HepG2 (cell line): ENCODE measurements around the gene PPM1M. TPM values are rescaled to one million over a fixed set of nuclear protein-coding genes. Genes with fewer than 3 reads are reported as not detected.

Experiments
- ATM ChIP-seq: fragments of 450-650 bp; IDR thresholded peaks from 2 replicates; pipeline ENCODE4 v1.7.1; 2017; ENCODE audit warnings: mild to moderate bottlenecking, borderline replicate concordance
- FOXA1 ChIP-seq, 2 experiments: fragments of 450-650 bp in 1 of 2; sonication (generic) in 1 of 2; formaldehyde crosslinking in 1 of 2; IDR thresholded peaks; 2 replicates each; pipeline versions ENCODE4 v1.4.0 to v1.6.1; 2016 to 2020; ENCODE audit warnings: missing genetic modification reagents in 1 of 2
- JDP2 ChIP-seq: sonication (generic); formaldehyde crosslinking; IDR thresholded peaks from 2 replicates; pipeline ENCODE4 v1.8.1; 2022; ENCODE audit warnings: missing genetic modification reagents, borderline replicate concordance
- MED1 ChIP-seq: sonication (generic); formaldehyde crosslinking; IDR thresholded peaks from 2 replicates; pipeline ENCODE4 v1.4.0; 2020; ENCODE audit warnings: missing genetic modification reagents
- MIER3 ChIP-seq: IDR thresholded peaks from 2 replicates; pipeline ENCODE4 v1.6.1; 2016; ENCODE audit warnings: missing compliant biosample characterization, borderline replicate concordance
- NFATC3 ChIP-seq: sonication (generic); formaldehyde crosslinking; IDR thresholded peaks from 2 replicates; pipeline ENCODE4 v1.5.1; 2020; ENCODE audit warnings: mild to moderate bottlenecking, missing genetic modification reagents
- PHF8 ChIP-seq: sonication (generic); formaldehyde crosslinking; IDR thresholded peaks from 2 replicates; pipeline ENCODE4 v1.5.0; 2020; ENCODE audit warnings: missing genetic modification reagents
- RELA ChIP-seq: sonication (generic); formaldehyde crosslinking; IDR thresholded peaks from 2 replicates; pipeline ENCODE4 v1.4.0; 2020; ENCODE audit warnings: missing genetic modification reagents
- SMYD3 ChIP-seq: sonication (generic); formaldehyde crosslinking; IDR thresholded peaks from 2 replicates; pipeline ENCODE4 v1.8.1; 2023; ENCODE audit warnings: mild to moderate bottlenecking, missing genetic modification reagents
- TARDBP ChIP-seq: sonication (generic); formaldehyde crosslinking; IDR thresholded peaks from 2 replicates; pipeline ENCODE4 v1.8.0; 2022; ENCODE audit warnings: mild to moderate bottlenecking, missing genetic modification reagents
- THYN1 ChIP-seq: sonication (generic); formaldehyde crosslinking; IDR thresholded peaks from 2 replicates; pipeline ENCODE4 v1.8.1; 2023; ENCODE audit warnings: low read depth, mild to moderate bottlenecking, moderate library complexity, missing genetic modification reagents, borderline replicate concordance
- ZBTB20 ChIP-seq: sonication (generic); formaldehyde crosslinking; IDR thresholded peaks from 2 replicates; pipeline ENCODE4 v1.8.1; 2023; ENCODE audit warnings: missing genetic modification reagents, low read depth, mild to moderate bottlenecking, borderline replicate concordance
- ZNF30 ChIP-seq: sonication (generic); formaldehyde crosslinking; IDR thresholded peaks from 2 replicates; pipeline ENCODE4 v1.5.0; 2020; ENCODE audit warnings: mild to moderate bottlenecking, missing genetic modification reagents
- ZNF83 ChIP-seq: sonication (generic); formaldehyde crosslinking; IDR thresholded peaks from 2 replicates; pipeline ENCODE4 v1.4.0; 2020; ENCODE audit warnings: missing genetic modification reagents, mild to moderate bottlenecking, borderline replicate concordance
- ZNF883 ChIP-seq: sonication (generic); formaldehyde crosslinking; IDR thresholded peaks from 2 replicates; pipeline ENCODE4 v1.5.1; 2020; ENCODE audit warnings: mild to moderate bottlenecking, missing genetic modification reagents; ENCODE audit errors: not compliant biosample characterization
- polyA plus RNA-seq, 8 experiments: library from polyadenylated mRNA; depleted of rRNA in 3 of 8; stranded (reverse) in 7 of 8; unstranded in 1 of 8; fragments of >200 nt; fragmentation: Illumina TruSeq in 4 of 8; extraction: Trizol in 4 of 8; gene quantifications; 2 replicates each; pipeline versions ENCODE4 v1.2.1 to v1.2.3, GENCODE V29; 2011 to 2016; ENCODE audit warnings: low read depth in 4 of 8, missing spikeins in 1 of 8, mixed read lengths in 1 of 8; ENCODE audit not compliant: insufficient read depth in 1 of 8
- total RNA-seq, 5 experiments: library from RNA; depleted of rRNA; stranded (reverse); fragments of >200 nt; fragmentation: Illumina TruSeq; extraction: Trizol; gene quantifications; 2 replicates each; pipeline ENCODE4 v1.2.3, GENCODE V29; 2016; ENCODE audit warnings: low read depth in 1 of 5
- TF ChIP-seq, protein P1 (sequence below), 2 experiments: sonication (generic) in 1 of 2; formaldehyde crosslinking in 1 of 2; IDR thresholded peaks; 2 replicates each; pipeline versions ENCODE4 v1.5.1 to v1.6.1; 2011 to 2020; ENCODE audit warnings: borderline replicate concordance in 1 of 2, low read depth in 1 of 2, low read length in 1 of 2, mild to moderate bottlenecking in 1 of 2, missing genetic modification reagents in 1 of 2, moderate library complexity in 1 of 2
- TF ChIP-seq, protein P2 (sequence below): sonication (generic); formaldehyde crosslinking; IDR thresholded peaks from 2 replicates; pipeline ENCODE4 v1.4.0; 2020; ENCODE audit warnings: low read depth, mild to moderate bottlenecking, missing genetic modification reagents
- TF ChIP-seq, protein P3 (sequence below): sonication (generic); formaldehyde crosslinking; IDR thresholded peaks from 2 replicates; pipeline ENCODE4 v1.4.0; 2020; ENCODE audit warnings: missing genetic modification reagents
- TF ChIP-seq, protein P4 (sequence below): sonication (generic); formaldehyde crosslinking; IDR thresholded peaks from 2 replicates; pipeline ENCODE4 v1.8.0; 2023; ENCODE audit warnings: mild to moderate bottlenecking, missing genetic modification reagents
- TF ChIP-seq, protein P5 (sequence below): sonication (generic); formaldehyde crosslinking; IDR thresholded peaks from 2 replicates; pipeline ENCODE4 v1.4.0; 2020; ENCODE audit warnings: missing genetic modification reagents, low read depth, mild to moderate bottlenecking, borderline replicate concordance

PPM1M gene
- total and polyA plus RNA-seq, 2 of the 13 experiments (the other 11 are each of a cell fraction or from before 2014, with no cell fraction given): 2.5 to 5.9 TPM

DNA sequence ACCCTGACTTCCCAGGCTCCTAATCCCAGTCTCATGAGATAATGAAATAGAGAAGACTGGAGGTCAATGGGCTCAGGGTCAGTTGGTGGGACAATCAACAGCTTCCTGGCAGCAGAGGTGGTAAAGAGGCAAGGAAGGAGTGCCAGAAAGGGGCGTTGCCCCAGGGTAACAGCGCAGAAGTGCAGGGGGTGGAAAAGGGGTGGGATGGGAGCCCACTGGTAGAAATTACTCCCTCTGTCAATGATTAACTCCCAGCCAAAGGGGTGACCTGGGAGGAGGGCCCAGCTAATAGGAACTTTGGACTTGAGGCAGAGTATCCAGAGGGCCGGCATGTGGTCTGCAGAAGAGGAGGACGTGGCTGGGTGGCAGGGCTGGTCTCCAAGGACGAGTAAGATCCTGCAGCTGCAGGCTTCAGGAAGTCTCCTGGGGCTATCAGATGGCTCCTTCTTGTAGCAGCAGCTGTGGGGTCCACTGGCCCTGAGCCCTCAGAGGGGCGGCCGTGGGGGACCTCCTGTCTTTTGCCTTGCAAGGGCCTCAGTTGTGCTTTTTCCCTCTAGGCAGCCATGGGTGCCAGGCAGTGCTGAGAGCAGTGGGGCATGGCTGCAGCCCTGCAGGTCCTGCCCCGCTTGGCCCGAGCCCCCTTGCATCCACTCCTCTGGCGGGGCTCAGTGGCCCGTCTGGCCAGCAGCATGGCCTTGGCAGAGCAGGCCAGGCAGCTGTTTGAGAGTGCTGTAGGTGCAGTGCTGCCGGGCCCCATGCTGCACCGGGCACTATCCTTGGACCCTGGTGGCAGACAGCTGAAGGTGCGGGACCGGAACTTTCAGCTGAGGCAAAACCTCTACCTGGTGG, 44.4 kb downstream of the PPM1M start (continued):
- peak; percentile 71; the same call in 1 of the 2 replicates for TF ChIP-seq NFATC3 (CRISPR knock-in tag)
- no peak for TF ChIP-seq THYN1 (CRISPR knock-in tag)
- TF ChIP-seq RELA (CRISPR knock-in tag): no peak; the same call in 1 of the 2 replicates
- TF ChIP-seq PHF8 (CRISPR knock-in tag): peak; percentile 66; the same call in 1 of the 2 replicates
- TF ChIP-seq ZNF83: peak; percentile 72; the same call in 1 of the 2 replicates
- peak; percentile 62; the same call in 1 of the 2 replicates for TF ChIP-seq ZBTB20 (CRISPR knock-in tag)
- TF ChIP-seq FOXA1 (IDR thresholded peaks at IDR 0.05): no peak
- peak; percentile 48; the same call in 1 of the 2 replicates for TF ChIP-seq FOXA1 (CRISPR knock-in tag; IDR thresholded peaks at IDR 0.05)
- TF ChIP-seq, protein P1, sequence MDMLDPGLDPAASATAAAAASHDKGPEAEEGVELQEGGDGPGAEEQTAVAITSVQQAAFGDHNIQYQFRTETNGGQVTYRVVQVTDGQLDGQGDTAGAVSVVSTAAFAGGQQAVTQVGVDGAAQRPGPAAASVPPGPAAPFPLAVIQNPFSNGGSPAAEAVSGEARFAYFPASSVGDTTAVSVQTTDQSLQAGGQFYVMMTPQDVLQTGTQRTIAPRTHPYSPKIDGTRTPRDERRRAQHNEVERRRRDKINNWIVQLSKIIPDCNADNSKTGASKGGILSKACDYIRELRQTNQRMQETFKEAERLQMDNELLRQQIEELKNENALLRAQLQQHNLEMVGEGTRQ (IDR thresholded peaks at IDR 0.05; ENCODE audit: low read depth, low read length): no peak
- TF ChIP-seq, protein P1 (CRISPR knock-in tag; IDR thresholded peaks at IDR 0.05; ENCODE audit: borderline replicate concordance): no peak
- peak; percentile 23 for TF ChIP-seq ZNF883 (CRISPR knock-in tag)
- TF ChIP-seq, protein P2, sequence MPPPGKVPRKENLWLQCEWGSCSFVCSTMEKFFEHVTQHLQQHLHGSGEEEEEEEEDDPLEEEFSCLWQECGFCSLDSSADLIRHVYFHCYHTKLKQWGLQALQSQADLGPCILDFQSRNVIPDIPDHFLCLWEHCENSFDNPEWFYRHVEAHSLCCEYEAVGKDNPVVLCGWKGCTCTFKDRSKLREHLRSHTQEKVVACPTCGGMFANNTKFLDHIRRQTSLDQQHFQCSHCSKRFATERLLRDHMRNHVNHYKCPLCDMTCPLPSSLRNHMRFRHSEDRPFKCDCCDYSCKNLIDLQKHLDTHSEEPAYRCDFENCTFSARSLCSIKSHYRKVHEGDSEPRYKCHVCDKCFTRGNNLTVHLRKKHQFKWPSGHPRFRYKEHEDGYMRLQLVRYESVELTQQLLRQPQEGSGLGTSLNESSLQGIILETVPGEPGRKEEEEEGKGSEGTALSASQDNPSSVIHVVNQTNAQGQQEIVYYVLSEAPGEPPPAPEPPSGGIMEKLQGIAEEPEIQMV (CRISPR knock-in tag): peak; percentile 61; the same call in 1 of the 2 replicates
- TF ChIP-seq MED1 (CRISPR knock-in tag): peak; percentile 76
- peak; percentile 89 for TF ChIP-seq TARDBP (CRISPR knock-in tag)
- no peak for TF ChIP-seq ZNF30 (CRISPR knock-in tag)
- TF ChIP-seq, protein P3, sequence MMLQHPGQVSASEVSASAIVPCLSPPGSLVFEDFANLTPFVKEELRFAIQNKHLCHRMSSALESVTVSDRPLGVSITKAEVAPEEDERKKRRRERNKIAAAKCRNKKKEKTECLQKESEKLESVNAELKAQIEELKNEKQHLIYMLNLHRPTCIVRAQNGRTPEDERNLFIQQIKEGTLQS (CRISPR knock-in tag): 0 out of 2 replicates have a peak, but pooled peaks have one; percentile 26
- TF ChIP-seq, protein P4, sequence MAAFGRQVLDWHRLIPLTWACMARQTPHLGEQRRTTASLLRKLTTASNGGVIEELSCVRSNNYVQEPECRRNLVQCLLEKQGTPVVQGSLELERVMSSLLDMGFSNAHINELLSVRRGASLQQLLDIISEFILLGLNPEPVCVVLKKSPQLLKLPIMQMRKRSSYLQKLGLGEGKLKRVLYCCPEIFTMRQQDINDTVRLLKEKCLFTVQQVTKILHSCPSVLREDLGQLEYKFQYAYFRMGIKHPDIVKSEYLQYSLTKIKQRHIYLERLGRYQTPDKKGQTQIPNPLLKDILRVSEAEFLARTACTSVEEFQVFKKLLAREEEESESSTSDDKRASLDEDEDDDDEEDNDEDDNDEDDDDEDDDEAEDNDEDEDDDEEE: 0 out of 2 replicates have a peak, but pooled peaks have one; percentile 30
- TF ChIP-seq SMYD3 (CRISPR knock-in tag): peak; percentile 93
- TF ChIP-seq, protein P5, sequence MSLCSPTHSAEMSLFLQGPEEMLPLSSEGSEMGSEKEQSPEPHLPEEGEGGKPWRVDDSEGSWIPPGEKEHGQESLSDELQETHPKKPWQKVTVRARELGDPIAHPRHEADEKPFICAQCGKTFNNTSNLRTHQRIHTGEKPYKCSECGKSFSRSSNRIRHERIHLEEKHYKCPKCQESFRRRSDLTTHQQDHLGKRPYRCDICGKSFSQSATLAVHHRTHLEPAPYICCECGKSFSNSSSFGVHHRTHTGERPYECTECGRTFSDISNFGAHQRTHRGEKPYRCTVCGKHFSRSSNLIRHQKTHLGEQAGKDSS: peak; percentile 22; the same call in 1 of the 2 replicates
- no peak; the same call in 1 of the 2 replicates for TF ChIP-seq MIER3
- TF ChIP-seq ATM: no peak
- TF ChIP-seq JDP2 (CRISPR knock-in tag): no peak; the same call in 1 of the 2 replicates
